Measurements from ENCODE around the gene PLCL2.

DNA sequence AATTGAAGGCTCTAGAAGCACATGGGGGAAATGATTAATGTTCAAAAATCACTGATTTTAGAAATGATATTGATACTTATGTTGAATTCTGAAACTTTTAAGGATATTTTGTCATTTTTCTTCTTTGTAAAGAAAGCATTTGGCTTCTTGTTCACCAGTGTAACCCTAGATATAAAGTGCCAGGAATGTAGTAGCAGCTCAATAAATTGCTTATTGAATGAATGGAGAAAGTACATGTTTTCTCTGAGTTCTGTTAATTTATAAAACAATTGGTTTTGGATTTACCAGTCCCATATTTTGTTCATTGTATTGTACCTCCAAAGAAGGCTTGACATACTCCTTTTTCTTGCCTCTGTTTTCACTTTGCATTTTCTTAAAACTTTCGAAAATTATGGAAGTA lies 2.4 kb downstream of the PLCL2 start:
- TF ChIP-seq CTCF (IDR thresholded peaks at IDR 0.05): no peak
- TF ChIP-seq POLR2A (IDR thresholded peaks at IDR 0.05): no peak
